Measurements from ENCODE around the gene OAS2. TPM values are rescaled to one million over a fixed set of nuclear protein-coding genes. Genes with fewer than 3 reads are reported as not detected.

OAS2 gene
- total RNA-seq, 3 donors from 2014 or later (not counting 1 experiment from before 2014, with no cell fraction given): 29.0 to 56.3 (median 48.2) TPM

- Mint-ChIP-seq H3K27ac (no peak overlapping the region), H3K36me3 (no peaks in the 10 kb centered on the region), H3K4me1 (peaks cover 5 to 6% of the 10 kb centered on the region in 2 donors), H3K27me3 (ENCODE audit: low read depth in 2 of 2) (peaks cover 3 to 9% of the 10 kb centered on the region in 2 donors), H3K9me3 (no peaks in the 10 kb centered on the region), H3K4me3 (no peak overlapping the region)
- Histone ChIP-seq H3K9me3 (ENCODE audit: control insufficient read depth, insufficient read depth, low read length) (no peaks in the 10 kb centered on the region), H3K27ac (ENCODE audit: low read length) (no peak overlapping the region), H3K4me3 (ENCODE audit: low read length) (no peak overlapping the region), H3K27me3 (ENCODE audit: control insufficient read depth, insufficient read depth, low read length) (no peaks in the 10 kb centered on the region), H3K4me1 (ENCODE audit: control insufficient read depth, insufficient read depth, low read length) (no peaks in the 10 kb centered on the region), H3K36me3 (ENCODE audit: control insufficient read depth, insufficient read depth, low read length) (no peaks in the 10 kb centered on the region)
- ATAC-seq (no peak), DNase-seq (no peak)
- intact Hi-C loops (cut with micrococcal nuclease): no loop called here
- no peak for TF ChIP-seq CTCF (IDR thresholded peaks at IDR 0.05)
- 43% methylated on average over 3 of the region's 4 CpGs for WGBS (ENCODE audit: insufficient coverage)
Observed at GRCh38 chr12:113027726-113028125, 49.4 kb downstream of the OAS2 start.

GRCh38 chr12:113030875-113031525, 52.7 kb downstream of the OAS2 start:
- no peaks in the 10 kb centered on the region for H3K9me3 ChIP-seq (ENCODE audit: control insufficient read depth, insufficient read depth, low read length)
- intact Hi-C loops (cut with micrococcal nuclease): loop anchor here (1.0 kb wide), 1 partner anchor 131 kb away; no protein-coding TSS in a partner anchor
- Mint-ChIP-seq H3K4me1 (peaks cover 5 to 6% of the 10 kb centered on the region in 2 donors), H3K36me3 (no peaks in the 10 kb centered on the region), H3K4me3 (no peak overlapping the region), H3K27me3 (ENCODE audit: low read depth in 2 of 2) (peaks cover 6 to 17% of the 10 kb centered on the region in 2 donors), H3K27ac (no peak overlapping the region), H3K9me3 (no peaks in the 10 kb centered on the region)
- H3K27ac ChIP-seq (ENCODE audit: low read length): no peak overlapping the region
- DNase-seq: peak in 1 of 2 donors; percentile 54
- H3K27me3 ChIP-seq (ENCODE audit: control insufficient read depth, insufficient read depth, low read length): no peaks in the 10 kb centered on the region
- peak in 1 of 3 donors; percentile 64 for ATAC-seq
- H3K36me3 ChIP-seq (ENCODE audit: control insufficient read depth, insufficient read depth, low read length): no peaks in the 10 kb centered on the region
- no peak overlapping the region for H3K4me3 ChIP-seq (ENCODE audit: low read length)
- TF ChIP-seq CTCF (IDR thresholded peaks at IDR 0.05): peak; percentile 41
- 11% methylated on average over 7 of the region's 9 CpGs for WGBS (ENCODE audit: insufficient coverage)
- no peaks in the 10 kb centered on the region for H3K4me1 ChIP-seq (ENCODE audit: control insufficient read depth, insufficient read depth, low read length)

GRCh38 chr12:113039911-113040445, 61.7 kb downstream of the OAS2 start:
- no peaks in the 10 kb centered on the region for H3K4me1 ChIP-seq (ENCODE audit: control insufficient read depth, insufficient read depth, low read length)
- Mint-ChIP-seq H3K4me3 (no peak overlapping the region), H3K27me3 (ENCODE audit: low read depth in 2 of 2) (peaks cover 4 to 22% of the 10 kb centered on the region in 2 donors), H3K9me3 (no peaks in the 10 kb centered on the region), H3K4me1 (no peaks in the 10 kb centered on the region), H3K36me3 (no peaks in the 10 kb centered on the region), H3K27ac (no peak overlapping the region)
- H3K4me3 ChIP-seq (ENCODE audit: low read length): no peak overlapping the region
- no peak for ATAC-seq
- H3K9me3 ChIP-seq (ENCODE audit: control insufficient read depth, insufficient read depth, low read length): no peaks in the 10 kb centered on the region
- H3K36me3 ChIP-seq (ENCODE audit: control insufficient read depth, insufficient read depth, low read length): no peaks in the 10 kb centered on the region
- 100% methylated on average over 1 of the region's 4 CpGs for WGBS (ENCODE audit: insufficient coverage)
- DNase-seq: no peak
- intact Hi-C loops (cut with micrococcal nuclease): no loop called here
- no peak for TF ChIP-seq CTCF (IDR thresholded peaks at IDR 0.05)
- H3K27ac ChIP-seq (ENCODE audit: low read length): no peak overlapping the region
- no peaks in the 10 kb centered on the region for H3K27me3 ChIP-seq (ENCODE audit: control insufficient read depth, insufficient read depth, low read length)
